ENCODE results near the gene SNX30. TPM values are rescaled to one million over a fixed set of nuclear protein-coding genes. Genes with fewer than 3 reads are reported as not detected.
"Not testable (repeated sequence)": the region's sequence is repeated elsewhere in the genome, so short reads cannot be mapped to it uniquely, and the experiment has no call there.

Gene SNX30
- polyA plus RNA-seq (ENCODE audit: insufficient read depth in 1 of 5, insufficient read length in 5 of 5, low replicate concordance in 1 of 5) = 10 to 100 TPM; 22.9 to 35.3 (median 27.9) TPM
- long read RNA-seq, donor 1, full-length matches to known transcripts = 3 of 3 reads
- long read RNA-seq, donor 1, partial matches to known transcripts = 0 of 3 reads
- long read RNA-seq, donor 1, other reads (novel, unspliced or antisense) = 0 of 3 reads
- long read RNA-seq, donor 2, full-length matches to known transcripts = 2 of 2 reads
- long read RNA-seq, donor 2, partial matches to known transcripts = 0 of 2 reads
- long read RNA-seq, donor 2, other reads (novel, unspliced or antisense) = 0 of 2 reads
- long read RNA-seq, donor 3, full-length matches to known transcripts = 2 of 2 reads
- long read RNA-seq, donor 3, partial matches to known transcripts = 0 of 2 reads
- long read RNA-seq, donor 3, other reads (novel, unspliced or antisense) = 0 of 2 reads
- long read RNA-seq, donor 4, full-length matches to known transcripts = 3 of 35 reads
- long read RNA-seq, donor 4, partial matches to known transcripts = 32 of 35 reads
- long read RNA-seq, donor 4, other reads (novel, unspliced or antisense) = 0 of 35 reads
- long read RNA-seq, donor 5, partial matches to known transcripts = 28 of 28 reads
- long read RNA-seq, donor 5, other reads (novel, unspliced or antisense) = 0 of 28 reads
- long read RNA-seq, donor 6, full-length matches to known transcripts = 8 of 72 reads
- long read RNA-seq, donor 6, partial matches to known transcripts = 64 of 72 reads
- long read RNA-seq, donor 6, other reads (novel, unspliced or antisense) = 0 of 72 reads
- long read RNA-seq, donor 7, full-length matches to known transcripts = 5 of 17 reads
- long read RNA-seq, donor 7, partial matches to known transcripts = 12 of 17 reads
- long read RNA-seq, donor 7, other reads (novel, unspliced or antisense) = 0 of 17 reads
- long read RNA-seq, donor 8 = 0 reads

DNA sequence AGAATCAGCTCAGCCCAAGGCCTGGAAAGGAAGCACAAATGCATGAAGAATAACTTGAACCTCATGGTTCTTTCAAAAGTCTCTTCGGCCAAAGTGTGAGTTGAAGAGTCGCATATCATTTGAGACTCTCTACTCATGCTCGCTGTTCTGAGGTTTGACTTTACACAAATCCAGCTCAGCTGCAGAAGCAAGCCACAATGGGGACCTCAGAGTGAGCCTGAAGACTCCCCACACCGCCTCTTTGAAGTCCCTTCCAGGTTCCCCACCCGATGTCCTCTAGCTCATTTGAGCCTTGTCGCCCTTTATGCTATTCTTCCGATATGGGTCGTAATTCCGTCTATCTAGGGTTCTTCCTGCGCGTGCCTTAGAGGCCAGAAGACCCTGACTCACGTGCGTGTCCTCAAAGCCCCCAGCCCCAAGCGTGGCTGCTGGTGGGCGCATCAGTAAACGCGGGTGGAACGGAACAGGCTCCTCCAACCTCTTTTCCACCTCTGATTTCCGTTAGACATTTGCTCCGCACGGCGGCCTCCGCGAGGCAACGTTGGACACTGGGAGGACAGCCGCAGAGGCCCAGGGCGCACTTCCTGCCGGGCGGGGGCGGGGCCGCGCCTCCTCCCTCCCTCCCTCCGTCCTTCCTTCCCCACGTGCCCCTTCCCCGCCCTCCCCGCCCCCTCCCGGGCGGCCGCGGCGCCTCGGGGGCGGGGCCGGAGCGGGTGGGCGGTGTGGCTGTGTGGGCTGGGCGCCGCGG is at the start of gene SNX30:
TSS of gene SNX30 (plus strand) at position 745 of the 748 bp plus-strand sequence. CDS start 242 bp downstream, outside the sequence.
- DNase-seq = peak; percentile 90 to 93

DNA sequence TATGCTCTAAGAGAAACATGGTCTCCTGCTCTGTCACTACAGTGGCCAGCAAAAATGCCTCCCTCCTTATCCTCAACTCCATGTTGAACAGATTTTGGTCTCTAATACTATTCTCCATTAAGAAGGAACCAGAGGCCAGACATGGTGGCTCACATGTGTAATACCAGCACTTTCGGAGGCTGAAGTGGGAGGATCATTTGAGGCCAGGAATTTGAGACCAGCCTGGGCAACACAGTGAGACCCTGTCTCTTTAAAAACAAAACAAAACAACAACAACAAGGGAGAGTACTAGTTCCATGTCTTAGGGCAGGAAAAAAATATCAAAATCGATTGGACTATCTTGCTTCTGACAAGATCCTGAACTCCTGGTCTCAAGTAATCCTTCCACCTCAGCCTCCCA is 47.3 kb upstream of the SNX30 start:
- no peak for DNase-seq

GRCh38 chr9:112705768-112706427 is 44.7 kb upstream of the SNX30 start:
- peak; percentile 25 to 52 for DNase-seq

DNA sequence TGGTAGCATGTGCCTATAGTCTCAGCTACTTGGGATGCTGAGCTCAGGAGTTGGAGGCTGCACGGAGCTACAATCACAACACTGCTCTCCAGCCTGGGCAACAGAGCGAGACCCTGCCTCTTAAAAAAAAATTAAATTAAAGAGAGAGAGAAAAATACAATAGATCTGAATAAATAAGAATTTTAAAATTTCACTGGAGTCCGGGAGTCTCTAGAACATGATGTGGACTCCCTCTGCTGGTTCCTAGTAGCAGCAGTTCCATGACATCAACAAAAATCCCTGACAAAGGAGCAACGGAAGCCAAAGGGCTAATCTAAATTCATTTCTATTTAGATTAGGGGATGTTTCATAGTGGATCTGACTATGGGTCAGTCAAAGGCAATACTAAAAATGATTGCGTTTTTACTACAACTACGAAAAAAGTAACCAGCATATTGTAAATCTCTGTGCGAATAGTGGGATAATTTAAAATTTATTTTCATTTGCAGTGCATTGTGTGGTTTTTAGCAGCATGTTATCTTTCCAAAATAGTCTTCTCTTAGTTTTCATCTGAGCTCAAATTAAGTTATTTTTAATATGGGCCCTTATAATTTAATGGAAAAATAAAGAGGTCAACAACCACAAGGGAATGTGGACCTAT is 39.4 kb upstream of the SNX30 start:
- peak; percentile 19 to 45 for DNase-seq

DNA sequence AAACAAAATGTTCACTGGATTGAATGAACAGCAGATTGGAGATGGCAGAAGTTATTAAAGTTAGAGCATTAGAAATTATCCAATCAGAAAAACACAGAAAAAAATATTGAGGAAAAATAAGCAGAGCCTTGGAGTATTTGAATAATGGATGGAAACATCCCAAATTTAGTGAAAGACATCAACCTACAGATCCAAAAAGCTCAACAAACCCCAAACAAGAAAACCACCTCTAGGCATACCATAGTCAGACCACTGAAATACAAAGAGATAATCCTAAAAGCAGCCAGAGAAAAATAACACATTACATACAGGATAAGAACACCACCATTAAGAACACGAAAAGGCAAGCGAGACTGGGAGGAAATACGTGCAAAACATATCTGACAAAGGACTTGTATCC is 37.9 kb upstream of the SNX30 start:
- no peak for DNase-seq

GRCh38 chr9:112717661-112718331 is 32.8 kb upstream of the SNX30 start, which contains the start of gene INIP:
INIP (minus strand) TSS chr9:112718117; CDS start chr9:112716485, 1,632 bp downstream.
- peak; percentile 94 to 96 for DNase-seq

GRCh38 chr9:112719241-112719691 is 31.3 kb upstream of the SNX30 start:
- DNase-seq = no peak

DNA sequence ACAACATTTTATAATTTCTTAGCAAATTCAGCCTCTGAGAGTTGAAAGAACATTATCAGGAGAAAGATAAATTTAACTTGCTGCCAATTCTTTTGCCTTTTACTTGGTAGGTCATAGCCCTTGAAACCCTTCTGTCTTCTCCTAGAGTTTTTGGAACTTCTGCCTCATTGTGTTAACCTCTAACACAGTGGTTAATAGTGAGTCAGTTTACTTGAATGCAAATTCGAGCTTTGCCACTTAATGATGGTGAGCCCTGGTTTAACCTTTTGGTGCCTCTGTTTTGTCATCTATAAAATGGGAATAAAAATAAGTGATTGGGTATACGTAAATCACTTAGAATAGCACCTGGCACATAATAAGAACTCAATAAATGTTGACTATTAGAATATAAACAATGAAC is 30.9 kb upstream of the SNX30 start:
- DNase-seq = no peak

DNA sequence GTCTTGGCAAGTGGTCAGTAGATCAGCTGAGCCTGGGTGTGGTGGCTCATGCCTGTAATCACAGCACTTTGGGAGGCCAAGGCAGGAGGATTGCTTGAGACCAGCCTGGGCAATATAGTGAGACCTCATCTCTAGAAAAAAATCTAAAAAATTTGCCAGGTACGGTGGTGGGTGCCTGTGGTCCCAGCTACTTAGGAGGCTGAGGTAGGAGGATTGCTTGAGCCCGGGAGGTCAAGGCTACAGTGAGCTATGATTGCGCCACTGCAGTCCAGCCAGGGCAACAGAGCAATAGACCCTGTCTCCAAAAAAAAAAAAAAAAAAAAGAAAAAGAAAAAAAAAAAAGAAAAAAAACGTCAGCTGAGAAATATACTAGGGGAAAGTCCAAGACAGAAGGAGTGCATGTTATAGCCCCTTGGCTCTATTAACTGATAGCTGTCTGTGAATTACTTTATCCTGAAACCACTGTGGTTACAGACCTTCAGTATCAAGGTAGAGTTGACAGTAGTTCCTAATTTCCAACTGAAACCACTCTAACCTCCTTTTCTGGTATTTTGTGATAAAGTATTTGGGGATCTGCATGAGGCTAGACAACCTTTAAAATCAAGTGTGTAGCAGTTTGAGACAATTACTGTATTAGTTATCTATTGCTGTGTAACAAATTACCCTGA is 30.3 kb upstream of the SNX30 start:
- DNase-seq = no peak

GRCh38 chr9:112722749-112723148 is 27.8 kb upstream of the SNX30 start:
- not testable (repeated sequence) for DNase-seq

DNA sequence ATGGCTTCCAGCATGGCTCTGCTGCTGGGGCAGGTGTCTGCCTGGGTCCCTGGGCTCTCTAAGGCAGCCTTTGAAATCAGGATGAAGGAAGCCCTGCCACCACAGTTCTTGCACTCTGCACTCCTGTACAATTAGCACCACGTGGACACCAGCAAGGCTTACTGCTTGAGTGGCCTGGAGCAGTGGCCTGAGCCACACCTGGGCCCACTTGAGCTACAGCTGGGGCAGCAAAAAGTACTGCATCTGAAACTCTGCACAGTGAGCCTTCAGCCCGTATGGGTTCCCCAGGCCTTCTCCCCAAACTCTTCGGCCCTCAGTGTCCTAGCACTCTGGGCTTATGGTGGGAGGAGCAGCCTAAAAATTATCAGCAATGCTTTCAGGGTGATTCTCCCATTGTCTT is 24.6 kb upstream of the SNX30 start:
- DNase-seq = no peak

GRCh38 chr9:112726428-112726827 is 24.1 kb upstream of the SNX30 start:
- DNase-seq = no peak

DNA sequence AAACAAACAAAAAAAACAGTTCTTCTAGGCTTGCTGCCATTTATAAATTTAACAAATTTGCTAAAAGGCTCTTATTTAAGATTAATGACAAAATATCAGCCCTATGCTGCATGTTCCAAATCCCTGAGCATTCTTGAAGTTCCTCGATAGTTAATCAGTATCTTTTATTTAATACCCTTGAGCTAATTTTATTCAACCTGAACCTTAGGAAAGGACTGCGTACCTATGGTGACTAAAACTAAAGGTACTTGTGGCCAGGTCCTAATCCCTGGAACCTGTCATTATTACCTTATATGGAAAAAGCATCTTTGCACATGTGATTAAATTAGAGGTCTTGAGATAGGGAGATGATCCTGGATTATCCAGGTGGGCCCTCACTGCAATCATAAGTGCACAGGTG is 22.2 kb upstream of the SNX30 start:
- DNase-seq = no peak

GRCh38 chr9:112731971-112732370 is 18.6 kb upstream of the SNX30 start:
- DNase-seq = no peak

DNA sequence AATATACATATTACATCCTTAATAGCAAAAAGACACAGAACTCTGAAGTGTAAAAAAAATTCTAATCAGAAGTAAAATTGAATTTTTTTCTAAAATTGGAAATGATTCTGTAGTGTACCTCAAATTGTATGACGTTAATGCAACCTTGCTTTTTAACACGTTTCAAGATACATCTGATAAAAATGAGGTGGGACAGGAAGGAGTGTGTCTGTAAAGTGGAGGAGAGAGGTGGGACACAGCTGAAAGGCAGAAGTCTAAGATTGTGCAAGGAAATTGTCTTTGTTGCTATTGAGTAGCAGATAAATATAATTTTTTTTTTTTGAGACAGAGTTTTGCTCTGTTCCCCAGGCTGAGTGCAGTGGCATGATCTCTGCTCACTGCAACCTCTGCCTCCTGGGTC is 15.7 kb upstream of the SNX30 start:
- DNase-seq = no peak

- DNase-seq = no peak
These were observed 7.2 kb upstream of the SNX30 start for GRCh38 chr9:112743216-112743836.

DNA sequence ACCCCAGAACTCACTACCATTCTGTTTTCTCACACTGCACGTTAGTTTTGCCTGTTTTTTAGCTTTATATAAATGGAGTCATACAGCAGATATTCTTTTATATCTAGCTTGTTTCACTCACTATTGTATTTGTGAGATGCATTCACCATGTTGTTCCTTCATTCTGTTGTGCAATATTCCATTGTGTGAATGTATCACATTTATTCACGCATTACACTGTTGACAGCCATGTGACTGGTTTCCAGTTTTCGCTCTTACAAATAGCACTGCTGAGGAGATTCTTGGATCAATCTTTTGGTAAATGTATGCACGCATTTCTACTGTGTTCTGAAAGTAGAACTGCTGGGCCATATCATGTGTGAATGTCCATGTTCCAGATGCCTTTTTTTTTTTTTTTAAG is 6.4 kb upstream of the SNX30 start:
- DNase-seq = no peak

- DNase-seq = no peak
These were observed 3.5 kb upstream of the SNX30 start for GRCh38 chr9:112747094-112747493.

DNA sequence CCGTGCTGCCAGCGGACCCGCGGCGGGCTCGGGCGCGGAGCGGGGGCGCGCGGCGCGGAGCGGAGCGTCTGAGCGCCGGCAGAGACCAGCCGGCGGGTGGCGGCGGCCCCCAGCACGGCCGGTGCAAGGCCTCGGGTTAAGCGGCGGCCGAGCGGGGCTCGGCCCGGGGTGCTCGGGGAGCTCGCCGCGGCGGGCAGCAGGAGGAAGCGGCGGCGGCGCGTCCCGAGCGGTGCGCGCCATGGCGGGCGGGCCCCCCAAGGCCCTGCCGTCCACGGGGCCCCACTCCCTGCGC is 150 bp downstream of the SNX30 start:
- DNase-seq = no peak
